ENCODE data around the gene GOLGA6C.
"Not testable (repeated sequence)": the region's sequence is repeated elsewhere in the genome, so short reads cannot be mapped to it uniquely, and the experiment has no call there.

The GOLGA6C gene

GRCh38 chr15:75258034-75258433 lies at the start of gene GOLGA6C:
TSS of gene GOLGA6C (plus strand) at chr15:75258334. CDS start at chr15:75258599, 265 bp downstream.
- DNase-seq (ENCODE audit: low spot score); in situ Hi-C loops (cut with MboI; ENCODE audit: low sequenced_read_pairs, unreplicated experiment): not testable (repeated sequence)

- TF ChIP-seq CTCF (IDR thresholded peaks at IDR 0.05; ENCODE audit: borderline replicate concordance, control extremely low read depth, extremely low read depth, insufficient read depth, missing control alignments) = no peak
- in situ Hi-C loops (cut with MboI; ENCODE audit: low sequenced_read_pairs, unreplicated experiment) = loop anchor here (10.0 kb wide), 1 partner anchor 114 kb away; no protein-coding TSS in a partner anchor
- DNase-seq (ENCODE audit: low spot score) = no peak
Observed at GRCh38 chr15:75208501-75209288, 49.4 kb upstream of the GOLGA6C start.

GRCh38 chr15:75209289-75209676 lies 48.9 kb upstream of the GOLGA6C start:
- DNase-seq (ENCODE audit: low spot score) = no peak
- no peak for TF ChIP-seq CTCF (IDR thresholded peaks at IDR 0.05; ENCODE audit: borderline replicate concordance, control extremely low read depth, extremely low read depth, insufficient read depth, missing control alignments)
- in situ Hi-C loops (cut with MboI; ENCODE audit: low sequenced_read_pairs, unreplicated experiment) = loop anchor here (10.0 kb wide), 1 partner anchor 114 kb away; no protein-coding TSS in a partner anchor

GRCh38 chr15:75210811-75211230 lies 47.3 kb upstream of the GOLGA6C start:
- DNase-seq (ENCODE audit: low spot score) = no peak
- in situ Hi-C loops (cut with MboI; ENCODE audit: low sequenced_read_pairs, unreplicated experiment) = no loop called here
- no peak for TF ChIP-seq CTCF (IDR thresholded peaks at IDR 0.05; ENCODE audit: borderline replicate concordance, control extremely low read depth, extremely low read depth, insufficient read depth, missing control alignments)

- TF ChIP-seq CTCF (IDR thresholded peaks at IDR 0.05; ENCODE audit: borderline replicate concordance, control extremely low read depth, extremely low read depth, insufficient read depth, missing control alignments) = no peak
- no peak for DNase-seq (ENCODE audit: low spot score)
- in situ Hi-C loops (cut with MboI; ENCODE audit: low sequenced_read_pairs, unreplicated experiment) = no loop called here
Observed at GRCh38 chr15:75211436-75212199, 46.5 kb upstream of the GOLGA6C start.

- no peak for TF ChIP-seq CTCF (IDR thresholded peaks at IDR 0.05; ENCODE audit: borderline replicate concordance, control extremely low read depth, extremely low read depth, insufficient read depth, missing control alignments)
- DNase-seq (ENCODE audit: low spot score) = no peak
- in situ Hi-C loops (cut with MboI; ENCODE audit: low sequenced_read_pairs, unreplicated experiment) = no loop called here
Observed at GRCh38 chr15:75212200-75212858, 45.8 kb upstream of the GOLGA6C start.

All from GM13976 (cell line).